ENCODE data around the gene MROH2A.

MROH2A gene

DNA sequence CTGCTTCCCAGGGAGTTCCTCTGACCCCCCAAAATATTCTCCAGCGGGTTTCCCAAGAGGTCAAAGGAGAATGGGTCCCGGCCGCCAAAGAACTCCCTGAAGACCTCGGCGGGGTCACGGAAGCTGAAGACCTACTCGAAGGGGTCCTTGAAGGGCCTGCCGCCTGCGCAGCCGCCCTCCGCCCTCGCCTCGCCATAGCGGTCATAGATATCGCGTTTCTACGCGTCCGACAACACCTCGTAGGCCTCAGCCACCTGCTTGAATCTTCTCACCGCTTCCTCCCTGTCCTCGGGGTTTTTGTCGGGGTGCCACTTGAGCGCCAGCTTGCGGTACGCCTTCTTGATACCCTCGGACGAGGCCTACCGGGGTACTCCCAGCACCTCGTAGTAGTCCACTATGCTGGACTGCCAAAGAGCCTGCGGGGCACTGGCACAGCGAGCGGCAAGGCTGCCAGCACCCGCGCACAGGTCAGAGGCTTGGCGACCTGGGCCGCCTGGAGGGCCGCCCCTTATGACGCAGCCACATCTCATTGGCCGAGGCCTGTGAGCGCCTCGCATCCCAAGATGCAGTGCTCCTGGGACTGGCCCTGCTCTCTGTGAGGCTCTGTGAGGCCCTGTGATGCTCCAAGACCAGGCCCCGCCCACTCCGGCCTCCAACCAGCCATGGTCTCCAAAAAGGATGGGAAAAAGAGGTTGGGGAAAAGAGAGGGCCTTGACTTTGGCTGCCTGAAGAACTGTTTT is 23.1 kb upstream of the MROH2A start:
- DNase-seq (ENCODE audit: insufficient read length) (no peak), FAIRE-seq (no peak)
- TF ChIP-seq TAF1 (IDR thresholded peaks at IDR 0.05; ENCODE audit: borderline replicate concordance, low read depth, low read length) (no peak), POLR2AphosphoS5 (IDR thresholded peaks at IDR 0.05; ENCODE audit: low read depth, low read length) (no peak), POLR2A (IDR thresholded peaks at IDR 0.05; ENCODE audit: low read depth, low read length) (no peak)

DNA sequence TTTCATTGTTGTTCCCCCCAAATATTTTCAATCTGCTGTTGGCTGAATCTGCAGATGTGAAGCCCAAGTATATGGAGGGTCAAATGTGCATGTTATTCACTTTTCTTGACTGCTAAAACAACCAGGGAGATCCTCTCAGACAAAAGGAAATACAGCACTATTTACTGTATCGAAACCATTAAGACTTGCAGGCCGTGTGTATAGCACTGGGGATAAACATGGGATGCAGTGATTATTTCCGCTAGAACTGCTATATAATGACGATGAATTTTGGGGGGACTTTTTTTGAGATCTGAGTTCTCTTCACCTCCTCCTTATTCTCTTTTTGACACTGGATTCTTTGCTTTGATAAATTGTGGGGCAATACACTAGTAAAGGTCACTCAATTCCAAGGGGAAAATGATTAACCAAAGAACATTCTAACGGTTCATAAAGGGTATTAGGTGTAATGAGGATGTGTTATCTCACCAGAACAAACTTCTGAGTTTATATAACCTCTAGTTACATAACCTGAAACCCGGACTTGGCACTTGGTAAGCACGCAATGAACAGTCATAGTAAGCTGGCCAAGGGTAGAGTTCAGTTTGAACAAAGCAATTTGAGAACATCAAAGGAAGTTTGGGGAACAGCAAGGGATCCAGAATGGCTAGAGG is 21.6 kb upstream of the MROH2A start:
- TF ChIP-seq POLR2AphosphoS5 (IDR thresholded peaks at IDR 0.05; ENCODE audit: low read depth, low read length) (no peak), POLR2A (IDR thresholded peaks at IDR 0.05; ENCODE audit: low read depth, low read length) (no peak), TAF1 (IDR thresholded peaks at IDR 0.05; ENCODE audit: borderline replicate concordance, low read depth, low read length) (no peak)
- DNase-seq (ENCODE audit: insufficient read length) (no peak), FAIRE-seq (no peak)

DNA sequence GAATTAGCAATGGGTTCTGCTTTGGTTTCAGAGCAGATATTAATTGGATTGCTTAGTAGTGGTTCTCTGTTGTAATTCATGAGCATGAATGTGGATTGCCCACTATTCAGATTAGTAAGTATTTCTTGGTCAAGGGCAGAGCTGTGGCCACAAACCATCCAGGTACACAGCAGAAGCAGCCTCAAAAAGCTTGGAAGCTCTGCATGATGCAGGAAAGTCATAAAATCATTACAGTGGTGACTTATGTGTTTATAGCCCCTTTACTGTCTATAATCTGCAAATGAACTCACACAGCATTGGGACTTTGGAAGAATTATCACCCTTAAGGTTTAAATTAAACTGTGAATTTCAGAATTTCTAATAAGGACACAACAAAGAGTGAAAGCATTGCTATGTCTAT is 20.0 kb upstream of the MROH2A start:
- FAIRE-seq, result no peak
- no peak for TF ChIP-seq TAF1 (IDR thresholded peaks at IDR 0.05; ENCODE audit: borderline replicate concordance, low read depth, low read length)
- no peak for TF ChIP-seq POLR2A (IDR thresholded peaks at IDR 0.05; ENCODE audit: low read depth, low read length)
- TF ChIP-seq POLR2AphosphoS5 (IDR thresholded peaks at IDR 0.05; ENCODE audit: low read depth, low read length), result no peak
- no peak for DNase-seq (ENCODE audit: insufficient read length)

DNA sequence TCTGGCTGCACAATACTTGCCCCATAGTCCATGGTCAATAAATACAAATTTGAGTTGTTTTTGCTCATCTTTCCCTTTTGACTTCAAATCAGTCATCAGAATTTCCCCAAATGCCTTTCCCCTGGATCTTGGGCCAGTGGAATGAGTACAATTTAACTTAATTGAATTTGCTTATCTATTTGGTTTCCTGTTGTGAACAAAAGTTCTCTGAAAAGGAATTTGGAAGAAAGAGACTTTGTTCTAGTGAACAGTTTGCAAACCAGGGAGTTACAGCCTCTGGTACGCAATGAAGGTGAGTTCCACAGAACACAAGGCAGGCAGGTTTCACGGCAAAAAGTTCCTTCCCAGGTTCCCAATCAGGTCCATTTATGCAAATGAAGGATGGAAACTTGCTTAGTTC is 19.3 kb upstream of the MROH2A start:
- TF ChIP-seq TAF1 (IDR thresholded peaks at IDR 0.05; ENCODE audit: borderline replicate concordance, low read depth, low read length) (no peak), POLR2A (IDR thresholded peaks at IDR 0.05; ENCODE audit: low read depth, low read length) (no peak), POLR2AphosphoS5 (IDR thresholded peaks at IDR 0.05; ENCODE audit: low read depth, low read length) (no peak)
- no peak for FAIRE-seq
- no peak for DNase-seq (ENCODE audit: insufficient read length)

DNA sequence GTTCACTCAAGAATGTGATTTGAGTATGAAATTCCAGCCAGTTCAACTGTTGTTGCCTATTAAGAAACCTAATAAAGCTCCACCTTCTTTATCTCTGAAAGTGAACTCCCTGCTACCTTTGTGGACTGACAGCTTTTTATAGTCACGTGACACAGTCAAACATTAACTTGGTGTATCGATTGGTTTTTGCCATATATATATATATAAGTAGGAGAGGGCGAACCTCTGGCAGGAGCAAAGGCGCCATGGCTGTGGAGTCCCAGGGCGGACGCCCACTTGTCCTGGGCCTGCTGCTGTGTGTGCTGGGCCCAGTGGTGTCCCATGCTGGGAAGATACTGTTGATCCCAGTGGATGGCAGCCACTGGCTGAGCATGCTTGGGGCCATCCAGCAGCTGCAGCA is 18.1 kb upstream of the MROH2A start, which contains the start of gene UGT1A1:
TSS of gene UGT1A1 (plus strand) at position 228 of the 400 bp plus-strand sequence. CDS start at position 246, 18 bp downstream.
- FAIRE-seq (no peak), DNase-seq (ENCODE audit: insufficient read length) (no peak)
- TF ChIP-seq POLR2AphosphoS5 (IDR thresholded peaks at IDR 0.05; ENCODE audit: low read depth, low read length), result no peak
- no peak for TF ChIP-seq POLR2A (IDR thresholded peaks at IDR 0.05; ENCODE audit: low read depth, low read length)
- TF ChIP-seq TAF1 (IDR thresholded peaks at IDR 0.05; ENCODE audit: borderline replicate concordance, low read depth, low read length), result no peak

DNA sequence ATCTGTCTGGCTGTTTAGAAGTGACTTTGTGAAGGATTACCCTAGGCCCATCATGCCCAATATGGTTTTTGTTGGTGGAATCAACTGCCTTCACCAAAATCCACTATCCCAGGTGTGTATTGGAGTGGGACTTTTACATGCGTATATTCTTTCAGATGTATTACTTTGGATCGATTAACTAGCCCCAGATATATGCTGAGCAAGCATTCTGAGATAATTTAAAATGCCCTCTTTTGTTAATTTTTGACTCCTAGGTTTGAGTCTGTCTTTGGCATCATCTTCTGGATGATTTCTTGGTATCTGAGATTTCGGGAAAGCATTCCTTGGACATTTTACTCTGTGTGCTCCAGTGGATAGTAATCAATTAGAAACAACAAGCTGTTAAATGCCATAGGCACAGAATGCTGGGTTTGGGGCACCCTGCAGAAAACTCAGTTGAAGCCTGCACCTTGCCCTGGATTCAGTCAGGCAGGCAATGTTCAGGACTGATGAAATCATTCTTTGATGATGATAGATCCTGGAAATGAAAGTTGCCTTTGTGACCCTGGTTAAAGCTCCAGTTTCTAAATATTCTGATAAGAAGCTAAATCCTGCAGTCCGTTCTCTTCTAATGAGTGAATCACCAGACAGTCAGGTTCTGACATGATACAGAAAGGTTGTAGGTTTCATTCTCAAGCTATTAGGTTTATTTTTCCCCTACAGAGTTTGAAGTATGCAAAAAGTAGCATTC is 16.9 kb upstream of the MROH2A start:
- FAIRE-seq (no peak), DNase-seq (ENCODE audit: insufficient read length) (no peak)
- no peak for TF ChIP-seq TAF1 (IDR thresholded peaks at IDR 0.05; ENCODE audit: borderline replicate concordance, low read depth, low read length)
- TF ChIP-seq POLR2AphosphoS5 (IDR thresholded peaks at IDR 0.05; ENCODE audit: low read depth, low read length), result no peak
- no peak for TF ChIP-seq POLR2A (IDR thresholded peaks at IDR 0.05; ENCODE audit: low read depth, low read length)

DNA sequence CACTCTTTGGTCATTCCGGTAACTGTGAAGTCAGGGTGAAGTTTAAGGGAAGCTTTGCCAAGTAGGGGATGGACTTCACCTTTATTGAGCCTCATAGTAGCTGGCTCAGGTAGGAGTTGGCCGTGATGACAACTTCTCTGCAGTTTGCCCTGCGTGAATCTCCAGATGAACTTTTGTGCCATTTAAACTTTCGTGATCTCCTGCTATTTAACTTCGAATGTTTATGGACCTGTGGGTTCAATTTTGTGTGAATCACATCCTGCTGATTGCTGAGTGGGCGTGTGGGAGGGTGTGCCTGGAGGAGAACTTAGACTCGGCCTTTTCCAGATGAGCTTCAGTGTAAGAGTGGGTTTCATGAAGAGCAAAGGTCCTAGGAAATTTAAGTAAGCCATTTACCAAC is 13.9 kb upstream of the MROH2A start:
- no peak for FAIRE-seq
- DNase-seq (ENCODE audit: insufficient read length), result no peak
- TF ChIP-seq POLR2A (IDR thresholded peaks at IDR 0.05; ENCODE audit: low read depth, low read length) (no peak), TAF1 (IDR thresholded peaks at IDR 0.05; ENCODE audit: borderline replicate concordance, low read depth, low read length) (no peak), POLR2AphosphoS5 (IDR thresholded peaks at IDR 0.05; ENCODE audit: low read depth, low read length) (no peak)

DNA sequence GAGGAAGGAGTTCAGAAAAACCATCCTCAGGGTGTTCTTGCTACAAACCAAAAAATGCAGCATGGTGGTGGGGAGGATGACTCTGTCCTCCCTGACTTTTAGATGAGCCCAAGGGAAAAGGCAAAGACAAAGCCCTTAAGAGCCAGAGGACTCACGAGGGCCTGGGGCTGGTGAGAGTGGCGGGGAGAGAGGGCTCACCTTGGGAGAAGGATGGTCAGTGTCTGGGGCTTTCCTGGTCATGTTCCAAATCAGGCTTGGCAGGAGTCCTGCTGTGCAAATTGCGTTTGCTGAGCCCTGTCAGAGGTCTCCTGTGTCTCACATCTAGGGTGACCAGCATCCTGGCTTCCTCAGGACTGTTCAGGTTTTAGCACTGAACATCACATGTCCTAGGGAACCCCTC is 13.4 kb upstream of the MROH2A start:
- DNase-seq (ENCODE audit: insufficient read length) (no peak), FAIRE-seq (no peak)
- TF ChIP-seq POLR2AphosphoS5 (IDR thresholded peaks at IDR 0.05; ENCODE audit: low read depth, low read length) (no peak), TAF1 (IDR thresholded peaks at IDR 0.05; ENCODE audit: borderline replicate concordance, low read depth, low read length) (no peak), POLR2A (IDR thresholded peaks at IDR 0.05; ENCODE audit: low read depth, low read length) (no peak)

DNA sequence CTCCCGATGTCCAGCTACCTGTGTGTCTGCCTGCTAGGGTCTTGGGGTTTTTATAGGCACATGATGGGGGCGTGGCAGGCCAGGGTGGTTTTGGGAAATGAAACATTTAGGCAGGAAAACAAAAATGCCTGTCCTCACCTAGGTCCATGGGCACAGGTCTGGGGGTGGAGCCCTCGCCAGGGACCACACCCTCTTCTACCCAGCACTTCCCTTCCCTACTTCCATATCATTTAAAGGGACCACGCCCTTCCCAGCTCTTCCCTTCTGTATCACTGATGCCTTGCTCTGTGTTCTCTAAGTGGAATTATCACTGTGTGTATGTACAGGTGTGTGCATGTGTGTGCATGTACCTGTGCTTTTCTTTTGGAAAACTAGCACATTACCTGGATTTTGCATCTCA is 11.7 kb upstream of the MROH2A start:
- no peak for FAIRE-seq

DNA sequence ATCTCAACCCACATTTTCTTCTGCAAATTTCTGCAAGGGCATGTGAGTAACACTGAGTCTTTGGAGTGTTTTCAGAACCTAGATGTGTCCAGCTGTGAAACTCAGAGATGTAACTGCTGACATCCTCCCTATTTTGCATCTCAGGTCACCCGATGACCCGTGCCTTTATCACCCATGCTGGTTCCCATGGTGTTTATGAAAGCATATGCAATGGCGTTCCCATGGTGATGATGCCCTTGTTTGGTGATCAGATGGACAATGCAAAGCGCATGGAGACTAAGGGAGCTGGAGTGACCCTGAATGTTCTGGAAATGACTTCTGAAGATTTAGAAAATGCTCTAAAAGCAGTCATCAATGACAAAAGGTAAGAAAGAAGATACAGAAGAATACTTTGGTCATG is 10.1 kb upstream of the MROH2A start:
- TF ChIP-seq POLR2AphosphoS5 (IDR thresholded peaks at IDR 0.05; ENCODE audit: low read depth, low read length) (no peak), TAF1 (IDR thresholded peaks at IDR 0.05; ENCODE audit: borderline replicate concordance, low read depth, low read length) (no peak), POLR2A (IDR thresholded peaks at IDR 0.05; ENCODE audit: low read depth, low read length) (no peak)
- DNase-seq (ENCODE audit: insufficient read length), result no peak
- no peak for FAIRE-seq

More for the DNA sequence above, 11.7 kb upstream of the MROH2A start:
- TF ChIP-seq TAF1 (IDR thresholded peaks at IDR 0.05; ENCODE audit: borderline replicate concordance, low read depth, low read length) (no peak), POLR2AphosphoS5 (IDR thresholded peaks at IDR 0.05; ENCODE audit: low read depth, low read length) (no peak), POLR2A (IDR thresholded peaks at IDR 0.05; ENCODE audit: low read depth, low read length) (no peak)
- no peak for DNase-seq (ENCODE audit: insufficient read length)

DNA sequence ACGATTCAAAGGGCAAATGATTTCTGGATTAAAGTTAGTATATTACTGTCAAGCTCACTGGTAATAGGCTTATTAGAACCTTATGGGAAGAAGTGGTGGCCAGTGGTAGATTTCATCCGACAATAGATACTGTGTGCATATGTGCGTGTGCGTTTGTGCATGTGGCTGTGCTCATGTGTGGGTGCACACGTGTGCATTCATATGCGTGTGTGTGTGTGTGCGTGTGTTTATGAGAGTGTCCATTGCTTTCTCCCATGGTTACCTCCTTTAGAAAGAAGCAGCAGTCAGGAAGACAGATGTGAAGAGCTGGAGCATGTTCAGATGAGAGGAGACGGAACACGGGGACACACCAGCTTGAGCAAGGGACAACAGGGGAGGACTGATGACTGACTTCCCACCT is 8.9 kb upstream of the MROH2A start:
- DNase-seq (ENCODE audit: insufficient read length) (no peak), FAIRE-seq (no peak)
- TF ChIP-seq POLR2AphosphoS5 (IDR thresholded peaks at IDR 0.05; ENCODE audit: low read depth, low read length), result no peak
- no peak for TF ChIP-seq POLR2A (IDR thresholded peaks at IDR 0.05; ENCODE audit: low read depth, low read length)
- TF ChIP-seq TAF1 (IDR thresholded peaks at IDR 0.05; ENCODE audit: borderline replicate concordance, low read depth, low read length), result no peak
